Astrocyte of the cerebellum (primary cell): ENCODE results near the gene ALKBH5.

ENCODE experiments used
- DNase-seq: peaks from one replicate; pipeline ENCODE4 v3.0.0-alpha.2; 2011; ENCODE audit warnings: low read depth
- H3K4me3 ChIP-seq: 2 replicates; pipeline ENCODE4 v1.5.1; 2011; ENCODE audit warnings: mild to moderate bottlenecking, low read depth, low read length, moderate library complexity
- in situ Hi-C: cut with HindIII; loops from 2 replicates; pipeline ENCODE4 v1.10.0; 2017; ENCODE audit warnings: low sequenced_read_pairs
- TF ChIP-seq, protein P1 (sequence below): IDR thresholded peaks from 2 replicates; pipeline ENCODE4 v1.5.1; 2012; ENCODE audit warnings: low read length, low read depth, moderate library complexity, mild to moderate bottlenecking; ENCODE audit errors: missing control alignments

The ALKBH5 gene

DNA sequence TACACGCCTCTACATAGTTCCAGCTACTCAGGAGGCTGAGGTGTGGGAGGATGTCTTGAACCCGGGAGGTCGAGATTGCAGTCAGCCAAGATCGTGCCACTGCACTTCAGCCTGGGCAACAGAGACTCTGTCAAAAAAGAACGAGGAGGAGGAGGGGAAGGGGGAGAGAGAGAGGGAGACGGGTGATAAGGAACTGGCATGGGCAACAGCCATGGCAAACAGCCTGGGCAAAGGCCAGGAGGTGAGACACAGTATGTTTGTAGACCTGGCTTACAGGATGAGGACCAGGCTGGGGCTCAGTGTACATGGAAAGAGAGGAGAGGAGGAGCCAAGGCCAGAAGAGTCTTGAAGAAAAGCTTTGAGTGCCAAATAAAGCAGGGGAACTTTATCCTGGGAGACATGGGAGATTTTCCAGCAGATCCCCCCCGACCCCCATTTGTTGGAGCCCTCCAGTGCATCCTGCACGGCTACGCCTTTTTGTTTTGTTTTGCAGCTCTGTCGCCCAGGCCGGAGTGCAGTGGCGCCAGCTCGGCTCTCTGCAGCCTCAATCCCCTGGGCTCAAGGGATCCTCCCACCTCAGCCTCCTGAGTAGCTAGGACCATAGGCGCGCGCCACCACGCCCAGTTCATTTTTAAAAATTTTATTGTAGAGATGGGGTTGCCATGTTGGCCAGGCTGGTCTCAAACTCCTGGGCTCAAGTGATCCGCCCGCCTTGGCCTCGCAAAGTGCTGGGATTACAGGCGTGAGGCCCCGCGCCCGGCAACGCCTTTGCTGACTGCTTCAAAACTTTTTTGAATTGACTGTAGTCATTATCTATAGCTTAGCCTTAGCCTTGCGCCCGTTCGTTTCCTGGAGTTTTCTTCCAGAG, 1.3 kb upstream of the ALKBH5 start:
- DNase-seq = no peak
- in situ Hi-C loops = no loop called here
- peak overlapping the region; percentile 71 for H3K4me3 ChIP-seq
- TF ChIP-seq, protein P1, sequence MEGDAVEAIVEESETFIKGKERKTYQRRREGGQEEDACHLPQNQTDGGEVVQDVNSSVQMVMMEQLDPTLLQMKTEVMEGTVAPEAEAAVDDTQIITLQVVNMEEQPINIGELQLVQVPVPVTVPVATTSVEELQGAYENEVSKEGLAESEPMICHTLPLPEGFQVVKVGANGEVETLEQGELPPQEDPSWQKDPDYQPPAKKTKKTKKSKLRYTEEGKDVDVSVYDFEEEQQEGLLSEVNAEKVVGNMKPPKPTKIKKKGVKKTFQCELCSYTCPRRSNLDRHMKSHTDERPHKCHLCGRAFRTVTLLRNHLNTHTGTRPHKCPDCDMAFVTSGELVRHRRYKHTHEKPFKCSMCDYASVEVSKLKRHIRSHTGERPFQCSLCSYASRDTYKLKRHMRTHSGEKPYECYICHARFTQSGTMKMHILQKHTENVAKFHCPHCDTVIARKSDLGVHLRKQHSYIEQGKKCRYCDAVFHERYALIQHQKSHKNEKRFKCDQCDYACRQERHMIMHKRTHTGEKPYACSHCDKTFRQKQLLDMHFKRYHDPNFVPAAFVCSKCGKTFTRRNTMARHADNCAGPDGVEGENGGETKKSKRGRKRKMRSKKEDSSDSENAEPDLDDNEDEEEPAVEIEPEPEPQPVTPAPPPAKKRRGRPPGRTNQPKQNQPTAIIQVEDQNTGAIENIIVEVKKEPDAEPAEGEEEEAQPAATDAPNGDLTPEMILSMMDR = no peak

GRCh38 chr17:18182978-18183333, 672 bp upstream of the ALKBH5 start:
- DNase-seq = peak; percentile 29
- in situ Hi-C loops = no loop called here
- TF ChIP-seq, protein P1 = no peak
- H3K4me3 ChIP-seq = peak overlapping the region; percentile 71

GRCh38 chr17:18184143-18185031, 759 bp downstream of the ALKBH5 start:
- TF ChIP-seq, protein P1 = no peak
- in situ Hi-C loops = loop anchor here (5.0 kb wide), 1 partner anchor 38 kb away; no protein-coding TSS in a partner anchor
- no peak for DNase-seq
- peak overlapping the region; percentile 71 for H3K4me3 ChIP-seq

DNA sequence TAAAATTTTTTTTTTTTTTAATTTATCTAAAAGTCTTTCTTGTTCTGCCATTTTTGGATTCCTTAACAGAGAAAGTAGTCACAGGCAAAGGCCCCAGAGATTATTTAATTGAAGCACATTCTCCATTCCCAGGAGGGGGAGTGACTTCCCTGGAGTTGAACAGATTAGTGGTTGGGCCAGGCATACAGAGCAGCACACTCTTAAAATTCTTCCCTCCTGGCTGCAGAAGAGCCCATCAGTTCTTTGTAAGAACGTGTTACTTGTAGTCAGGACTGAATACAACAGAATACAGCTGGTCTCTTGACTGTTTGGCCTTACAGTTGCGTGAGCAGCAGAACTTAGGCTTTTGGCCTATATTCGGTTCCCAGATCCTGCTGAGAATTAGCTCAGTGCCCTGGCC, 1.8 kb downstream of the ALKBH5 start:
- no peak for DNase-seq

DNA sequence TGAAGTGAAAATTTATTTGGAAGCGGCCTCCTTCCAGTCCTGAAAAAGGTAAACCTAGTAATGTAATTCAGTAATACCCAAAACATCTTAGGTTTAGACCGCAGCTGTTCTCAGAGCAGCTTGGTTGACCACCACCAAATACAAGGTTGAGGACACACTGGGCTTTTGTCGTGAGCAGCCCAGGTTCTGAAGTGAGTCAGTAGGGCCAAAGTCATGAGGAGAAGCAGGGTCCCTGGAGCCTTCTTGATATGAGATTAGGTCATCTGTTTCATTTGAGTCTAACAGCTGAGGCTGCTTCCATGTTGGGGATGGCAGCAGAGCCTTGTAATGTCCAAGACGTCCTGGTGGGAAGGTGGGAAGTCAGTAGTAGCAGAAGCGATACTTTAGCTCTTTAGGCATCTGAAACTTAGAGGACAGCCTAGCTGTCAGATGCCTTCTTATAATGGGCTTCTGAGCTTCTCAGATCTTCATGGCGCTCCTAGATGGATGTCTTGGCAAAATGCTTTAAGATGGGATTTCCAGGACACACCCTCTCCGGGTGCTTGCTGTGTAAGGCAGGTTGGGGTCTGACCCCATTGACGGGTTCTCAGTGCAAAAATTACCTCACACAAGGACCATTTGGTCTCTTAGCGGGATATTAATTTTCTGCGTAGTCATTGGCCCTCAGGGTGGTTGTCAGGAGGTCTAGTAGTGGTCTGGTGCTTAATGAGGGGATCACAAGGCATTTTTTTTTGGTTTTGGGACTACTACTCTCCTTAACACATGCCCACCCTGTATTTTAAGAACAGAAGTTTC, 2.4 kb downstream of the ALKBH5 start:
- no peak for DNase-seq
- in situ Hi-C loops = loop anchor here (5.0 kb wide), 1 partner anchor 36 kb away; no protein-coding TSS in a partner anchor
- H3K4me3 ChIP-seq = peak overlapping the region; percentile 71
- TF ChIP-seq, protein P1 = no peak

More for the DNA sequence above, 1.8 kb downstream of the ALKBH5 start:
- H3K4me3 ChIP-seq = peak overlapping the region; percentile 71
- TF ChIP-seq, protein P1 = no peak
- in situ Hi-C loops = loop anchor here (5.0 kb wide), 1 partner anchor 37 kb away; no protein-coding TSS in a partner anchor

DNA sequence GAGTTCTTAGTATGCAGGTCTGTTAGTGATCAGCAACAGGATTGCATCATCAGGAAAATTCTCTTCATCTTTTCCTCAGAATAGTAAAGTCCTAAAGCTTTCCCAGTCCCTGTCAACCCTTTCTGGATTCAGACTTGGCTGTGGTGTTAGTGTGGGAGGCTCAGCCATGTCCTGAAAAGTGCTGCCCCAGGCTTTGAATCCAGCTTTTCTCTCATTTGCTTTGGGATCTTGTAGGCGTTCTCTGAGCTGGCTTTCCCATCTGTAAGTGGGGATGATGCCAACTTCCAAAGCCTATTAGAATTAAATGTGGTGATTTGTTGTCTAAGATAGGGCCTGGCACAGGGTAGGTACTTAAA, 3.0 kb downstream of the ALKBH5 start:
- in situ Hi-C loops = loop anchor here (5.0 kb wide), 1 partner anchor 36 kb away; no protein-coding TSS in a partner anchor
- TF ChIP-seq, protein P1 = no peak
- H3K4me3 ChIP-seq = peak overlapping the region; percentile 71
- DNase-seq = no peak
